COLO668 (cell line): ENCODE data around the gene FAM163B.
A peak's percentile ranks its signal among the peaks of the same experiment; 100 is the strongest.

Experiments used
- DNase-seq: peaks from one replicate; lab custom pipeline; 2025; ENCODE audit not compliant: unreplicated experiment; lab: John Stamatoyannopoulos, UW

Gene FAM163B

GRCh38 chr9:133583111-133583510, 26.1 kb downstream of the FAM163B start:
- DNase-seq = no peak

- DNase-seq = no peak
Observed at GRCh38 chr9:133582501-133583045, 26.6 kb downstream of the FAM163B start.

- no peak for DNase-seq
Observed at GRCh38 chr9:133581513-133582343, 27.5 kb downstream of the FAM163B start.

GRCh38 chr9:133581011-133581410, 28.2 kb downstream of the FAM163B start:
- DNase-seq = no peak

GRCh38 chr9:133580419-133580738, 28.8 kb downstream of the FAM163B start:
- no peak for DNase-seq

- no peak for DNase-seq
Observed at GRCh38 chr9:133579601-133580418, 29.4 kb downstream of the FAM163B start.

GRCh38 chr9:133578524-133579441, 30.4 kb downstream of the FAM163B start:
- DNase-seq = no peak

- no peak for DNase-seq
Observed at GRCh38 chr9:133577737-133578112, 31.5 kb downstream of the FAM163B start.

- DNase-seq = no peak
Observed at GRCh38 chr9:133576875-133577736, 32.1 kb downstream of the FAM163B start.

- DNase-seq = peak; percentile 40
Observed at GRCh38 chr9:133576031-133576874, 32.9 kb downstream of the FAM163B start.

- no peak for DNase-seq
Observed at GRCh38 chr9:133575186-133576030, 33.8 kb downstream of the FAM163B start.

GRCh38 chr9:133574771-133575170, 34.4 kb downstream of the FAM163B start:
- no peak for DNase-seq

GRCh38 chr9:133573791-133574515, 35.2 kb downstream of the FAM163B start:
- peak; percentile 31 for DNase-seq

GRCh38 chr9:133572821-133573361, 36.3 kb downstream of the FAM163B start:
- no peak for DNase-seq

GRCh38 chr9:133571896-133572595, 37.1 kb downstream of the FAM163B start:
- DNase-seq = no peak

- no peak for DNase-seq
Observed at GRCh38 chr9:133571391-133571890, 37.7 kb downstream of the FAM163B start.
